ENCODE data around the gene SDK1. TPM values are rescaled to one million over a fixed set of nuclear protein-coding genes. Genes with fewer than 3 reads are reported as not detected.

The SDK1 gene
- total RNA-seq, 1 experiment from 2014 or later: 9.3 TPM

- TF ChIP-seq SMAD3 (CRISPR knock-in tag; IDR thresholded peaks at IDR 0.05; ENCODE audit: borderline replicate concordance): no peak
- no peak for TF ChIP-seq TCF7 (CRISPR knock-in tag; IDR thresholded peaks at IDR 0.05; ENCODE audit: low read depth)
- TF ChIP-seq PRDM15 (CRISPR knock-in tag; IDR thresholded peaks at IDR 0.05): no peak
- no peak for TF ChIP-seq EMX1 (CRISPR knock-in tag; IDR thresholded peaks at IDR 0.05)
- no peak for TF ChIP-seq ZNF396 (CRISPR knock-in tag; IDR thresholded peaks at IDR 0.05; ENCODE audit: borderline replicate concordance)
- TF ChIP-seq MXD4 (CRISPR knock-in tag; IDR thresholded peaks at IDR 0.05; ENCODE audit: borderline replicate concordance): no peak
- TF ChIP-seq, protein P1, sequence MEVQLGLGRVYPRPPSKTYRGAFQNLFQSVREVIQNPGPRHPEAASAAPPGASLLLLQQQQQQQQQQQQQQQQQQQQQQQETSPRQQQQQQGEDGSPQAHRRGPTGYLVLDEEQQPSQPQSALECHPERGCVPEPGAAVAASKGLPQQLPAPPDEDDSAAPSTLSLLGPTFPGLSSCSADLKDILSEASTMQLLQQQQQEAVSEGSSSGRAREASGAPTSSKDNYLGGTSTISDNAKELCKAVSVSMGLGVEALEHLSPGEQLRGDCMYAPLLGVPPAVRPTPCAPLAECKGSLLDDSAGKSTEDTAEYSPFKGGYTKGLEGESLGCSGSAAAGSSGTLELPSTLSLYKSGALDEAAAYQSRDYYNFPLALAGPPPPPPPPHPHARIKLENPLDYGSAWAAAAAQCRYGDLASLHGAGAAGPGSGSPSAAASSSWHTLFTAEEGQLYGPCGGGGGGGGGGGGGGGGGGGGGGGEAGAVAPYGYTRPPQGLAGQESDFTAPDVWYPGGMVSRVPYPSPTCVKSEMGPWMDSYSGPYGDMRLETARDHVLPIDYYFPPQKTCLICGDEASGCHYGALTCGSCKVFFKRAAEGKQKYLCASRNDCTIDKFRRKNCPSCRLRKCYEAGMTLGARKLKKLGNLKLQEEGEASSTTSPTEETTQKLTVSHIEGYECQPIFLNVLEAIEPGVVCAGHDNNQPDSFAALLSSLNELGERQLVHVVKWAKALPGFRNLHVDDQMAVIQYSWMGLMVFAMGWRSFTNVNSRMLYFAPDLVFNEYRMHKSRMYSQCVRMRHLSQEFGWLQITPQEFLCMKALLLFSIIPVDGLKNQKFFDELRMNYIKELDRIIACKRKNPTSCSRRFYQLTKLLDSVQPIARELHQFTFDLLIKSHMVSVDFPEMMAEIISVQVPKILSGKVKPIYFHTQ (CRISPR knock-in tag; IDR thresholded peaks at IDR 0.05): no peak
- TF ChIP-seq, protein P2, sequence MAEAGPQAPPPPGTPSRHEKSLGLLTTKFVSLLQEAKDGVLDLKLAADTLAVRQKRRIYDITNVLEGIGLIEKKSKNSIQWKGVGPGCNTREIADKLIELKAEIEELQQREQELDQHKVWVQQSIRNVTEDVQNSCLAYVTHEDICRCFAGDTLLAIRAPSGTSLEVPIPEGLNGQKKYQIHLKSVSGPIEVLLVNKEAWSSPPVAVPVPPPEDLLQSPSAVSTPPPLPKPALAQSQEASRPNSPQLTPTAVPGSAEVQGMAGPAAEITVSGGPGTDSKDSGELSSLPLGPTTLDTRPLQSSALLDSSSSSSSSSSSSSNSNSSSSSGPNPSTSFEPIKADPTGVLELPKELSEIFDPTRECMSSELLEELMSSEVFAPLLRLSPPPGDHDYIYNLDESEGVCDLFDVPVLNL (CRISPR knock-in tag; IDR thresholded peaks at IDR 0.05; ENCODE audit: borderline replicate concordance, low read depth): no peak
- no peak for TF ChIP-seq HMGA2 (CRISPR knock-in tag; IDR thresholded peaks at IDR 0.05)
Observed at GRCh38 chr7:4270268-4270667, 969.2 kb downstream of the SDK1 start (continued).

- Mint-ChIP-seq H3K4me3 (no peak overlapping the region), H3K36me3 (peaks cover 4% of the 10 kb centered on the region), H3K27ac (no peak overlapping the region), H3K9me3 (peaks cover 12% of the 10 kb centered on the region), H3K27me3 (ENCODE audit: low read depth) (no peaks in the 10 kb centered on the region), H3K4me1 (peaks cover 10% of the 10 kb centered on the region; the same call in 1 of the 2 replicates)
- DNase-seq (ENCODE audit: low spot score): no peak
- ChIA-PET CTCF (interaction anchor here (0.5 to 1.1 kb wide), 2 partner anchors 30 to 53 kb away, joined by 3 read pairs; no protein-coding TSS in a partner anchor), POLR2A (no interaction called here)
- ATAC-seq: peak; percentile 55
- no peak for TF ChIP-seq ATF2 (CRISPR knock-in tag; IDR thresholded peaks at IDR 0.05; ENCODE audit: borderline replicate concordance, low read depth)
- no peak for TF ChIP-seq AFF4 (CRISPR knock-in tag; IDR thresholded peaks at IDR 0.05; ENCODE audit: borderline replicate concordance)
- no peak for TF ChIP-seq ZNF317 (CRISPR knock-in tag; IDR thresholded peaks at IDR 0.05; ENCODE audit: borderline replicate concordance, low read depth)
- no peak for TF ChIP-seq CBFB (CRISPR knock-in tag; IDR thresholded peaks at IDR 0.05; ENCODE audit: low read depth)
- TF ChIP-seq, protein P3, sequence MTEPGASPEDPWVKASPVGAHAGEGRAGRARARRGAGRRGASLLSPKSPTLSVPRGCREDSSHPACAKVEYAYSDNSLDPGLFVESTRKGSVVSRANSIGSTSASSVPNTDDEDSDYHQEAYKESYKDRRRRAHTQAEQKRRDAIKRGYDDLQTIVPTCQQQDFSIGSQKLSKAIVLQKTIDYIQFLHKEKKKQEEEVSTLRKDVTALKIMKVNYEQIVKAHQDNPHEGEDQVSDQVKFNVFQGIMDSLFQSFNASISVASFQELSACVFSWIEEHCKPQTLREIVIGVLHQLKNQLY (CRISPR knock-in tag; IDR thresholded peaks at IDR 0.05): no peak
- TF ChIP-seq ATF1 (CRISPR knock-in tag; IDR thresholded peaks at IDR 0.05): no peak
- TF ChIP-seq, protein P4, sequence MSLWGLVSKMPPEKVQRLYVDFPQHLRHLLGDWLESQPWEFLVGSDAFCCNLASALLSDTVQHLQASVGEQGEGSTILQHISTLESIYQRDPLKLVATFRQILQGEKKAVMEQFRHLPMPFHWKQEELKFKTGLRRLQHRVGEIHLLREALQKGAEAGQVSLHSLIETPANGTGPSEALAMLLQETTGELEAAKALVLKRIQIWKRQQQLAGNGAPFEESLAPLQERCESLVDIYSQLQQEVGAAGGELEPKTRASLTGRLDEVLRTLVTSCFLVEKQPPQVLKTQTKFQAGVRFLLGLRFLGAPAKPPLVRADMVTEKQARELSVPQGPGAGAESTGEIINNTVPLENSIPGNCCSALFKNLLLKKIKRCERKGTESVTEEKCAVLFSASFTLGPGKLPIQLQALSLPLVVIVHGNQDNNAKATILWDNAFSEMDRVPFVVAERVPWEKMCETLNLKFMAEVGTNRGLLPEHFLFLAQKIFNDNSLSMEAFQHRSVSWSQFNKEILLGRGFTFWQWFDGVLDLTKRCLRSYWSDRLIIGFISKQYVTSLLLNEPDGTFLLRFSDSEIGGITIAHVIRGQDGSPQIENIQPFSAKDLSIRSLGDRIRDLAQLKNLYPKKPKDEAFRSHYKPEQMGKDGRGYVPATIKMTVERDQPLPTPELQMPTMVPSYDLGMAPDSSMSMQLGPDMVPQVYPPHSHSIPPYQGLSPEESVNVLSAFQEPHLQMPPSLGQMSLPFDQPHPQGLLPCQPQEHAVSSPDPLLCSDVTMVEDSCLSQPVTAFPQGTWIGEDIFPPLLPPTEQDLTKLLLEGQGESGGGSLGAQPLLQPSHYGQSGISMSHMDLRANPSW (CRISPR knock-in tag; conservative IDR thresholded peaks at IDR 0.05; ENCODE audit: low read depth): no peak
- TF ChIP-seq ETV6 (CRISPR knock-in tag; IDR thresholded peaks at IDR 0.05): no peak
- no peak for TF ChIP-seq IRF2 (CRISPR knock-in tag; IDR thresholded peaks at IDR 0.05; ENCODE audit: borderline replicate concordance, low read depth)
Observed at GRCh38 chr7:4270941-4271715, 970.1 kb downstream of the SDK1 start.

Measured in WTC11 (cell line).